HUES6 (cell line): Measurements from ENCODE around the gene DKC1.

Source experiments
- H3K27ac ChIP-seq: 2 replicates; pipeline ENCODE4 v1.7.0; 2013; ENCODE audit warnings: low read depth, mild to moderate bottlenecking, low read length, inconsistent platforms
- H3K27me3 ChIP-seq: 2 replicates; pipeline ENCODE4 v1.6.1; 2013; ENCODE audit warnings: low read length; ENCODE audit not compliant: control insufficient read depth, insufficient read depth
- H3K36me3 ChIP-seq: 2 replicates; pipeline ENCODE4 v1.6.1; 2013; ENCODE audit warnings: low read length; ENCODE audit not compliant: control insufficient read depth, insufficient read depth
- H3K4me1 ChIP-seq: 2 replicates; pipeline ENCODE4 v1.6.1; 2013; ENCODE audit warnings: low read length; ENCODE audit not compliant: control insufficient read depth, insufficient read depth
- H3K4me3 ChIP-seq: 2 replicates; pipeline ENCODE4 v1.5.1; 2013; ENCODE audit warnings: low read depth, low read length
- H3K9ac ChIP-seq: one replicate; pipeline ENCODE4 v1.6.1; 2013; ENCODE audit warnings: mild to moderate bottlenecking, low read length
- H3K9me3 ChIP-seq: 2 replicates; pipeline ENCODE4 v1.6.1; 2013; ENCODE audit warnings: low read depth, low read length; ENCODE audit not compliant: control insufficient read depth, insufficient read depth

Gene DKC1

GRCh38 chrX:154728431-154729190, 34.1 kb upstream of the DKC1 start:
- Histone ChIP-seq H3K9ac (no peak overlapping the region), H3K27ac (no peak overlapping the region), H3K4me1 (peaks cover 6% of the 10 kb centered on the region; the same call in 1 of the 2 replicates), H3K4me3 (no peak overlapping the region), H3K36me3 (no peaks in the 10 kb centered on the region), H3K27me3 (no peaks in the 10 kb centered on the region), H3K9me3 (peaks cover 6% of the 10 kb centered on the region; the same call in 1 of the 2 replicates)

DNA sequence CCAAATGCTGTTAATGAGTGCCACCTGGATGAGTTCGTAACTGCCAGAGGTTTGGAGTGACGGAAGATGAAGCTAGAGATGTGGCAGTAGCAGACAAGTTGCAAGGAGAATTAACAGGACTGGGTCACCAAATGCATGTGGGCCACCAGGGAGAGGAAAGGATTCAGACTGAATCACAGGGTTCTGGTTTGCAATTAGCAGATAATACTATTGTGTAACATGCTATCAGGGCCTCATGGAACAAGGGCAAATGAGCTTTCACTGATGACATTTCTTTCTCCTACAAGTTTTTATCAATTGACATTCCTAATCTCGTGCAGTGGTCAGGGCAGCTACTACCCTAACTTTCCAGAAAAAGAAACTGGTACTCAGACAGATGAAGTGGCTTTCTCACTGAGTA, 33.2 kb upstream of the DKC1 start:
- Histone ChIP-seq H3K9me3 (peaks cover 11% of the 10 kb centered on the region; the same call in 1 of the 2 replicates), H3K27ac (no peak overlapping the region), H3K4me1 (peaks cover 14% of the 10 kb centered on the region; the same call in 1 of the 2 replicates), H3K4me3 (no peak overlapping the region), H3K27me3 (no peaks in the 10 kb centered on the region), H3K9ac (no peak overlapping the region), H3K36me3 (no peaks in the 10 kb centered on the region)

DNA sequence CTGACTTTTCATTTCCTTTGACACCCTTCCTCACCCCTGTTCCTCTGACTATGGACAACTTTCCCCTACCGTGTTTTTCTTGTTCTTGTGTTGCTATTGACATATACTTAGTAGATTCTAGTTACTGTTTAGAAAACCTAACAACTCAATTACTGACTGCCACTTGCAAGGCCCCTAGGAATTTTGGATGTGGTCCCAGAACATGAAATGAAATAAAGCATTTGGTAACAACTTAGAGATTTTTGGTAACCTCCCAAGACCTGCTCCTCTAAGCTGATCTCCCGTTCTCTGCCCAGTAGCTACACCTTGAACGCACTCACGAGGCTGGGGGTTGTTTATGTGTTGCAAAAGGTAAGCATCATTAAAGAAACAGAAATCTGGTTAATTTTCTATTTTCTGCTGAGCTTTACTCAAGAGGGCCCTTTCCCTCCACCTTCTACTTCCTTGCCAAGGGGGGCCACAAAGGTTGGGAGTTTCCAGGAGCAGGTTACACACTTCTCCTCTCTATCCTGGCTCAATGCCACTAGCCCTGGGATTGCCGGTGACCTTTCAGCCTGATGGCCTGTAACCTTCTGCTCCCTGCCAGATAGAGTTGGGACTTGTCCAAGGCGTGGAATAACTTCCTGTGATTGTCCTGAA, 32.3 kb upstream of the DKC1 start:
- no peak overlapping the region for H3K9ac ChIP-seq
- H3K4me1 ChIP-seq, result peaks cover 15% of the 10 kb centered on the region; the same call in 1 of the 2 replicates
- H3K27ac ChIP-seq, result no peak overlapping the region
- no peaks in the 10 kb centered on the region for H3K36me3 ChIP-seq
- H3K9me3 ChIP-seq, result peaks cover 13% of the 10 kb centered on the region; the same call in 1 of the 2 replicates
- no peaks in the 10 kb centered on the region for H3K27me3 ChIP-seq
- no peak overlapping the region for H3K4me3 ChIP-seq

DNA sequence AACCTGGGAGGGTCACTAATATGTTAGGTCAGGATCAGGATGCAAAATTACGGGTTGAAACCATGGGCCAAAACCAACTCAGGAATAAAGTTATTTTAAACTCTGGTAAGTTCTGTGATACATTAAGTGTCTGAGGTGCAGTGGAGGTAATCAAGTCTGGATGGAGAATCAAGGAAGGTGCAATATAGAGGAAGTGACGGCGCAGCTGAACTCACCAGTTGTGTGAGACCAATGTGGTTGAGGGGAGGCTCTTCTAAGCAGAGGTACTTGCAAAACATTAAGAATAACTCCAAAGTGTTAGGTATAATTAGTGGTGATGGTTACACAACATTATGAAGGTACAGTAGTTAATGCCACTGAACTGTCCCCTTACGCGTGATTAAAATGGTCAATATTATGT, 31.5 kb upstream of the DKC1 start:
- peaks cover 18% of the 10 kb centered on the region; the same call in 1 of the 2 replicates for H3K9me3 ChIP-seq
- no peak overlapping the region for H3K9ac ChIP-seq
- no peak overlapping the region for H3K4me3 ChIP-seq
- no peak overlapping the region for H3K27ac ChIP-seq
- peaks cover 15% of the 10 kb centered on the region; the same call in 1 of the 2 replicates for H3K4me1 ChIP-seq
- H3K36me3 ChIP-seq, result no peaks in the 10 kb centered on the region
- H3K27me3 ChIP-seq, result no peaks in the 10 kb centered on the region

GRCh38 chrX:154731881-154732280, 30.8 kb upstream of the DKC1 start:
- H3K27ac ChIP-seq, result no peak overlapping the region
- H3K36me3 ChIP-seq, result no peaks in the 10 kb centered on the region
- H3K4me3 ChIP-seq, result no peak overlapping the region
- H3K9me3 ChIP-seq, result peaks cover 18% of the 10 kb centered on the region; the same call in 1 of the 2 replicates
- H3K27me3 ChIP-seq, result no peaks in the 10 kb centered on the region
- no peak overlapping the region for H3K9ac ChIP-seq
- H3K4me1 ChIP-seq, result peaks cover 15% of the 10 kb centered on the region; the same call in 1 of the 2 replicates

DNA sequence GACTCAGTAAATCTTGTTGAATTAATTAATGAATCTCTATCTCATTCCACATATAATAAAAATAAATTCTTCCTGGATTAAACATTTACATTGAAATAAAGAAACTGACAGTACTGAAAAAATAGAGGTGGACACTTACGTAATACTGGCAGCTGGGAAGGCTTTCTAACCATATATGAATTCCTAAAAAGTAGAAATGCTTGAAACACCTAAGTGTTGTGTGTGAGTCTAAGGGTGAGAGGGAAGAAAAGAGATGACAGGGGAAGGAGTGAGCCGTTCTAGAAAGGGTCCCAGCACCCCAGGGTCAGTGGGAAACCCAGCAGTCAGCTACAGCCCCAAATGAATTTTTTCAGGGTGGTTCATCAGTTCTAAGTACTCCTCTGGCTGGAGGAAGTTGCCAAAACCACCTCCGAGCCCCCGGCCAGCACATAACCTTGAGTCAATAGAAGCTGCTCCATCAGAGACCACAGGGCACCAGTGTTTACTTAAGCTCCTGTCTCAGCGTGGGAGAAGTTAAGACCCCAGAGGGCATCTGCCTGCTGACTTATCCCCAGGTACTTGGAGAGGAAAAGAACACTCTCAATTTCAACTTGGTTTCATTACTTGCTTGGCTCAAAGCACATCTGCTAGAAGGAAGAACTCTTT, 30.1 kb upstream of the DKC1 start:
- H3K27me3 ChIP-seq, result no peaks in the 10 kb centered on the region
- peaks cover 18% of the 10 kb centered on the region; the same call in 1 of the 2 replicates for H3K9me3 ChIP-seq
- no peak overlapping the region for H3K9ac ChIP-seq
- no peak overlapping the region for H3K27ac ChIP-seq
- H3K4me1 ChIP-seq, result peaks cover 15% of the 10 kb centered on the region; the same call in 1 of the 2 replicates
- no peaks in the 10 kb centered on the region for H3K36me3 ChIP-seq
- H3K4me3 ChIP-seq, result no peak overlapping the region

DNA sequence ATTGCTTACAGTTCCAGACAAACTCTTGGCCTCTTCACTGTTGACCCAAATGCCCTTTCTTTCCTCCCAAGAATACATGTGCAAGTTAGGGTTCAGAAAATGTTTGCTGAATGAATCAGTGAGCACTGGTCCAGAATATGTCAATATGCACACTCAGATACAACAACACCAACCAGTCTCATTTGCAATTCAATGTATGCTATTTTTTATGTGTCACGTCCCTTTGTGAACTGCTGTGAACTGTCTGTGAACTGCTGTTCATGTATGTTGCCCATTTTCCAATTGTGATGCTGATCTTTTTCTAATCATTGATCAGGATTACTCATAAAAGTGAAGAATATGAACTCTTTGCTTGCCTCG, 29.6 kb upstream of the DKC1 start:
- no peaks in the 10 kb centered on the region for H3K36me3 ChIP-seq
- no peaks in the 10 kb centered on the region for H3K27me3 ChIP-seq
- no peak overlapping the region for H3K27ac ChIP-seq
- no peak overlapping the region for H3K9ac ChIP-seq
- H3K9me3 ChIP-seq, result peaks cover 19% of the 10 kb centered on the region; the same call in 1 of the 2 replicates
- no peak overlapping the region for H3K4me3 ChIP-seq
- H3K4me1 ChIP-seq, result peaks cover 15% of the 10 kb centered on the region; the same call in 1 of the 2 replicates

DNA sequence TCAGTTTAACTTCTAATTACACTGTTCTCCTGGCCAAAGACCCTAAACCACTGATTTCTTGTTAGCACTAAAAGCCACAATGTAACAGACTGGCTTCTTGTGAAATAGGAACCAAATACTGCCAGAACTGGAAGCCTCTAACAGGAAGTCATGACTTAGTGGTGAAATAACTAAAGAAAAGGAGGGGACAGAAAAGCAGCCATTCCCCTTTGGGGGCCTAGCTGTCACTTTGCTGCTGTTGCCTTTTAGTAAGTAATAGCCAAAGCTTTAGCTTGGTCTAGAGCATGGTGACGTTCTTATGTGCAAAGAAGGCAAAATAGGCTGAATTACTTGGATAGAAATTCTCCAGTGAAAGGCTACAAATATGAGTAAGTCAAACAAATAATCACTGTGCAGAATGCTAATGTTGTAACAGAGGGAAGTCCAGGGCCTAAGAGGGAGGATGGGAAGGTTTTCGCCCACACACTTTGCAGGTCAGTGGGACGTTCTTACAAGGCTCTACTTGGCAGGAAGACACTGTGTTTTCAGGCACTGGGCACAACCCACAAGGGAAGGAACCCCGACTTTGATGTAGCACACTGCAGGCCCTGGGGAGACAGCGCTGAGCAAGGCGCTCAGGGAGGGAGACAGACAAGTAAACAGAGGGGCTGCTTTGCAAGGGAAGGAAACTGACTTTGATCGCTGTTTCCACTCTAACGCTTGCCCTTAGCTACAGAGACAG, 28.4 kb upstream of the DKC1 start:
- Histone ChIP-seq H3K9me3 (peaks cover 19% of the 10 kb centered on the region; the same call in 1 of the 2 replicates), H3K4me3 (no peak overlapping the region), H3K4me1 (peaks cover 15% of the 10 kb centered on the region; the same call in 1 of the 2 replicates), H3K36me3 (no peaks in the 10 kb centered on the region), H3K27ac (no peak overlapping the region), H3K9ac (no peak overlapping the region), H3K27me3 (no peaks in the 10 kb centered on the region)

- H3K4me1 ChIP-seq, result peaks cover 15% of the 10 kb centered on the region; the same call in 1 of the 2 replicates
- no peaks in the 10 kb centered on the region for H3K27me3 ChIP-seq
- no peak overlapping the region for H3K4me3 ChIP-seq
- no peak overlapping the region for H3K9ac ChIP-seq
- H3K9me3 ChIP-seq, result peaks cover 25% of the 10 kb centered on the region; the same call in 1 of the 2 replicates
- no peaks in the 10 kb centered on the region for H3K36me3 ChIP-seq
- H3K27ac ChIP-seq, result no peak overlapping the region
Observed at GRCh38 chrX:154735695-154736393, 26.8 kb upstream of the DKC1 start.

DNA sequence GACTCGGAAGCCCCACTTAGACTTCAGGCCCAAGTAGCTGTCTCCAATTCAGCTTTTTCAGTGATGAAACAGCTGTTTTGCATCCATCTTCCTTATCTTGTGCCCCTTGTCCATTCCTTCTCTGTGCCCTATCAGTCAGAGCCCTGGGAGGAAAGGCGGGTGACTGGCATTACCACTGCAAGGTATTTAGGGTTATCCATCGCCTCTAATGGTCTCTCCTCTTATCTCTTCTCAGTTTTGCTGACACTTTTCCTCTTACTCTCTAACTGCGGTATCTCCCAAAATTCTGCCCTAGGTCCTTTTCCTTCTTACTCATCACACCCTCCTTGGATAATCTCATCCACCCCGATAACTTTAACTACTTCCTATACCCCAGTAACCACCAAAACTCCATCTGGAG, 25.5 kb upstream of the DKC1 start:
- H3K4me3 ChIP-seq, result no peak overlapping the region
- no peaks in the 10 kb centered on the region for H3K27me3 ChIP-seq
- H3K27ac ChIP-seq, result no peak overlapping the region
- H3K4me1 ChIP-seq, result peaks cover 15% of the 10 kb centered on the region; the same call in 1 of the 2 replicates
- H3K9me3 ChIP-seq, result peaks cover 28% of the 10 kb centered on the region; the same call in 1 of the 2 replicates
- H3K9ac ChIP-seq, result no peak overlapping the region
- no peaks in the 10 kb centered on the region for H3K36me3 ChIP-seq
